ENCODE results near the gene RUNX1.

RUNX1 gene

GRCh38 chr21:34775793-34776192 lies 273.3 kb downstream of the RUNX1 start:
- no peak for DNase-seq (ENCODE audit: low read depth in 2 of 2)
- TF ChIP-seq CTCF (IDR thresholded peaks at IDR 0.05; ENCODE audit: low read depth, low read length): no peak
- H3K4me3 ChIP-seq (replicated peaks in 1 of 2; ENCODE audit: low read depth in 2 of 2, low read length in 2 of 2): no peak overlapping the region

- TF ChIP-seq CTCF (IDR thresholded peaks at IDR 0.05; ENCODE audit: low read depth, low read length): no peak
Measured at GRCh38 chr21:34774750-34775149, 274.4 kb downstream of the RUNX1 start.

GRCh38 chr21:34771512-34772028 lies 277.5 kb downstream of the RUNX1 start:
- no peak for TF ChIP-seq CTCF (IDR thresholded peaks at IDR 0.05; ENCODE audit: low read depth, low read length)
- H3K4me3 ChIP-seq (replicated peaks in 1 of 2; ENCODE audit: low read depth in 2 of 2, low read length in 2 of 2): no peak overlapping the region
- peak; percentile 55 to 87 for DNase-seq (ENCODE audit: low read depth in 2 of 2)

More at GRCh38 chr21:34774750-34775149, 274.4 kb downstream of the RUNX1 start:
- no peak for DNase-seq (ENCODE audit: low read depth in 2 of 2)
- no peak overlapping the region for H3K4me3 ChIP-seq (replicated peaks in 1 of 2; ENCODE audit: low read depth in 2 of 2, low read length in 2 of 2)

GRCh38 chr21:34770576-34770975 lies 278.5 kb downstream of the RUNX1 start:
- peak in 1 of 2 donors; percentile 35 for DNase-seq (ENCODE audit: low read depth in 2 of 2)
- H3K4me3 ChIP-seq (replicated peaks in 1 of 2; ENCODE audit: low read depth in 2 of 2, low read length in 2 of 2): no peak overlapping the region
- TF ChIP-seq CTCF (IDR thresholded peaks at IDR 0.05; ENCODE audit: low read depth, low read length): no peak

- no peak overlapping the region for H3K4me3 ChIP-seq (replicated peaks in 1 of 2; ENCODE audit: low read depth in 2 of 2, low read length in 2 of 2)
- no peak for DNase-seq (ENCODE audit: low read depth in 2 of 2)
- TF ChIP-seq CTCF (IDR thresholded peaks at IDR 0.05; ENCODE audit: low read depth, low read length): no peak
Measured at GRCh38 chr21:34768326-34768725, 280.8 kb downstream of the RUNX1 start.

GRCh38 chr21:34766862-34767261 lies 282.2 kb downstream of the RUNX1 start:
- DNase-seq (ENCODE audit: low read depth in 2 of 2): no peak
- no peak for TF ChIP-seq CTCF (IDR thresholded peaks at IDR 0.05; ENCODE audit: low read depth, low read length)
- no peak overlapping the region for H3K4me3 ChIP-seq (replicated peaks in 1 of 2; ENCODE audit: low read depth in 2 of 2, low read length in 2 of 2)

- no peak for DNase-seq (ENCODE audit: low read depth in 2 of 2)
- H3K4me3 ChIP-seq (replicated peaks in 1 of 2; ENCODE audit: low read depth in 2 of 2, low read length in 2 of 2): no peak overlapping the region
- TF ChIP-seq CTCF (IDR thresholded peaks at IDR 0.05; ENCODE audit: low read depth, low read length): no peak
Measured at GRCh38 chr21:34765619-34766018, 283.5 kb downstream of the RUNX1 start.

All from cardiac fibroblast (primary cell).